Kidney capillary endothelial cell (primary cell): Measurements from ENCODE around the gene FSIP2.
"Not testable (repeated sequence)": the region's sequence is repeated elsewhere in the genome, so short reads cannot be mapped to it uniquely, and the experiment has no call there.

Experiments
- DNase-seq: peaks from one replicate; pipeline ENCODE4 v3.0.0-alpha.2; 2018; ENCODE audit warnings: low spot score

Gene FSIP2

GRCh38 chr2:185802926-185803325 is 64.3 kb downstream of the FSIP2 start:
- no peak for DNase-seq

GRCh38 chr2:185806783-185807182 is 68.2 kb downstream of the FSIP2 start:
- no peak for DNase-seq

- no peak for DNase-seq
Measured at GRCh38 chr2:185807351-185807750, 68.7 kb downstream of the FSIP2 start.

- DNase-seq = no peak
Measured at GRCh38 chr2:185811580-185811979, 73.0 kb downstream of the FSIP2 start.

- no peak for DNase-seq
Measured at GRCh38 chr2:185813707-185814106, 75.1 kb downstream of the FSIP2 start.

GRCh38 chr2:185817991-185818390 is 79.4 kb downstream of the FSIP2 start:
- DNase-seq = no peak

GRCh38 chr2:185821467-185821866 is 82.9 kb downstream of the FSIP2 start:
- no peak for DNase-seq

GRCh38 chr2:185823773-185824172 is 85.2 kb downstream of the FSIP2 start:
- DNase-seq = no peak

- DNase-seq = no peak
Measured at GRCh38 chr2:185825557-185825956, 87.0 kb downstream of the FSIP2 start.

GRCh38 chr2:185828326-185828725 is 89.7 kb downstream of the FSIP2 start:
- no peak for DNase-seq

- DNase-seq = no peak
Measured at GRCh38 chr2:185833864-185834263, 95.3 kb downstream of the FSIP2 start.

GRCh38 chr2:185835974-185836373 is 97.4 kb downstream of the FSIP2 start:
- no peak for DNase-seq

- no peak for DNase-seq
Measured at GRCh38 chr2:185854885-185855284, 116.3 kb downstream of the FSIP2 start.

- DNase-seq = no peak
Measured at GRCh38 chr2:185857691-185858090, 119.1 kb downstream of the FSIP2 start.

GRCh38 chr2:185859506-185859905 is 120.9 kb downstream of the FSIP2 start:
- DNase-seq = no peak

GRCh38 chr2:185860321-185860720 is 121.7 kb downstream of the FSIP2 start:
- DNase-seq = no peak

GRCh38 chr2:185862657-185863398 is 124.2 kb downstream of the FSIP2 start:
- no peak for DNase-seq

GRCh38 chr2:185864468-185865260 is 126.1 kb downstream of the FSIP2 start:
- DNase-seq = not testable (repeated sequence)

GRCh38 chr2:185875136-185875931 is 136.7 kb downstream of the FSIP2 start:
- no peak for DNase-seq

- DNase-seq = no peak
Measured at GRCh38 chr2:185876234-185876633, 137.6 kb downstream of the FSIP2 start.

- DNase-seq = no peak
Measured at GRCh38 chr2:185880396-185880795, 141.8 kb downstream of the FSIP2 start.
